SK-N-SH (cell line): ENCODE results near the gene ATP8A2.

ENCODE experiments used
- FOXJ3 ChIP-seq: sonication (generic); formaldehyde crosslinking; IDR thresholded peaks from 2 replicates; pipeline ENCODE4 v1.5.1; 2020; ENCODE audit warnings: mild to moderate bottlenecking, missing genetic modification reagents
- FOXM1 ChIP-seq: IDR thresholded peaks from 2 replicates; pipeline ENCODE4 v1.4.0; 2012; ENCODE audit warnings: low read depth, mild to moderate bottlenecking
- GABPA ChIP-seq: IDR thresholded peaks from 2 replicates; pipeline ENCODE4 v1.4.0; 2012; ENCODE audit warnings: low read depth, mild to moderate bottlenecking
- MXI1 ChIP-seq: IDR thresholded peaks from 2 replicates; pipeline ENCODE4 v1.6.1; 2012; ENCODE audit warnings: mild to moderate bottlenecking, low read depth, low read length, improper control_type of control experiment
- POLR2AphosphoS5 ChIP-seq: IDR thresholded peaks from 2 replicates; pipeline ENCODE4 v1.6.1; 2012; ENCODE audit warnings: low read depth, low read length
- RAD21 ChIP-seq: IDR thresholded peaks from 2 replicates; pipeline ENCODE4 v1.6.1; 2012; ENCODE audit warnings: mild to moderate bottlenecking, low read length
- TAF1 ChIP-seq: IDR thresholded peaks from 2 replicates; pipeline ENCODE4 v1.6.1; 2012; ENCODE audit warnings: low read depth, mild to moderate bottlenecking, low read length, moderate library complexity, borderline replicate concordance
- TF ChIP-seq, protein P1 (sequence below): fragments of 200-600 bp; sonication (generic); IDR thresholded peaks from 2 replicates; pipeline ENCODE4 v1.6.1; 2017; ENCODE audit warnings: antibody characterized with exemption, mild to moderate bottlenecking, moderate library complexity
- TF ChIP-seq, protein P2 (sequence below): IDR thresholded peaks from 2 replicates; pipeline ENCODE4 v1.4.0; 2012; ENCODE audit warnings: low read depth, borderline replicate concordance
- TF ChIP-seq, protein P3 (sequence below): fragments of 150-350 bp; IDR thresholded peaks from 2 replicates; pipeline ENCODE4 v1.6.1; 2017; ENCODE audit warnings: antibody characterized with exemption, low read length, low read depth, borderline replicate concordance
- TF ChIP-seq, protein P4 (sequence below): IDR thresholded peaks from 2 replicates; pipeline ENCODE4 v1.4.0; 2012; ENCODE audit warnings: low read depth

DNA sequence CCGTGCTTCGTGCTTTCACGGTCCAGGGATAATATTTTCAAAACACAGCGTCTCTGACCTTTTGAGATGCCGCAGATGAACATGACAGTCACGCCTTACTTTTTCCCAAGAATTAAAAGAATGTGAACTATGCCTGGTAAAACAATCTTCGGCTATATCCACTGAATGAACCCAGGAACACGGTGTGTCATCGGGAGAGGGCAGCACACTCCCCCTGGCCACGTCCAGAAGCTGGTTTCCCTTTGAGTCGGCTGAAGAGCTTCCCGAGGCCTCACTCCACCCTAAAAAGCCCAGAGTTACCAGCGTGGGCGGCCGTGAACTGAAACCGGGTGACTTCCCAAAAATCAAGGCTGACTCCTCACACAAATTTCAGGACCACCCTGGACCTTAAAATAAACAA is 702.9 kb downstream of the ATP8A2 start:
- TF ChIP-seq TAF1: no peak
- no peak for TF ChIP-seq FOXM1
- TF ChIP-seq, protein P1, sequence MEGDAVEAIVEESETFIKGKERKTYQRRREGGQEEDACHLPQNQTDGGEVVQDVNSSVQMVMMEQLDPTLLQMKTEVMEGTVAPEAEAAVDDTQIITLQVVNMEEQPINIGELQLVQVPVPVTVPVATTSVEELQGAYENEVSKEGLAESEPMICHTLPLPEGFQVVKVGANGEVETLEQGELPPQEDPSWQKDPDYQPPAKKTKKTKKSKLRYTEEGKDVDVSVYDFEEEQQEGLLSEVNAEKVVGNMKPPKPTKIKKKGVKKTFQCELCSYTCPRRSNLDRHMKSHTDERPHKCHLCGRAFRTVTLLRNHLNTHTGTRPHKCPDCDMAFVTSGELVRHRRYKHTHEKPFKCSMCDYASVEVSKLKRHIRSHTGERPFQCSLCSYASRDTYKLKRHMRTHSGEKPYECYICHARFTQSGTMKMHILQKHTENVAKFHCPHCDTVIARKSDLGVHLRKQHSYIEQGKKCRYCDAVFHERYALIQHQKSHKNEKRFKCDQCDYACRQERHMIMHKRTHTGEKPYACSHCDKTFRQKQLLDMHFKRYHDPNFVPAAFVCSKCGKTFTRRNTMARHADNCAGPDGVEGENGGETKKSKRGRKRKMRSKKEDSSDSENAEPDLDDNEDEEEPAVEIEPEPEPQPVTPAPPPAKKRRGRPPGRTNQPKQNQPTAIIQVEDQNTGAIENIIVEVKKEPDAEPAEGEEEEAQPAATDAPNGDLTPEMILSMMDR: no peak
- no peak for TF ChIP-seq MXI1
- TF ChIP-seq, protein P2, sequence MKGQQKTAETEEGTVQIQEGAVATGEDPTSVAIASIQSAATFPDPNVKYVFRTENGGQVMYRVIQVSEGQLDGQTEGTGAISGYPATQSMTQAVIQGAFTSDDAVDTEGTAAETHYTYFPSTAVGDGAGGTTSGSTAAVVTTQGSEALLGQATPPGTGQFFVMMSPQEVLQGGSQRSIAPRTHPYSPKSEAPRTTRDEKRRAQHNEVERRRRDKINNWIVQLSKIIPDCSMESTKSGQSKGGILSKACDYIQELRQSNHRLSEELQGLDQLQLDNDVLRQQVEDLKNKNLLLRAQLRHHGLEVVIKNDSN: no peak
- TF ChIP-seq FOXJ3 (CRISPR knock-in tag): no peak
- no peak for TF ChIP-seq GABPA
- TF ChIP-seq RAD21: no peak
- TF ChIP-seq, protein P3, sequence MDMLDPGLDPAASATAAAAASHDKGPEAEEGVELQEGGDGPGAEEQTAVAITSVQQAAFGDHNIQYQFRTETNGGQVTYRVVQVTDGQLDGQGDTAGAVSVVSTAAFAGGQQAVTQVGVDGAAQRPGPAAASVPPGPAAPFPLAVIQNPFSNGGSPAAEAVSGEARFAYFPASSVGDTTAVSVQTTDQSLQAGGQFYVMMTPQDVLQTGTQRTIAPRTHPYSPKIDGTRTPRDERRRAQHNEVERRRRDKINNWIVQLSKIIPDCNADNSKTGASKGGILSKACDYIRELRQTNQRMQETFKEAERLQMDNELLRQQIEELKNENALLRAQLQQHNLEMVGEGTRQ: no peak
- TF ChIP-seq, protein P4, sequence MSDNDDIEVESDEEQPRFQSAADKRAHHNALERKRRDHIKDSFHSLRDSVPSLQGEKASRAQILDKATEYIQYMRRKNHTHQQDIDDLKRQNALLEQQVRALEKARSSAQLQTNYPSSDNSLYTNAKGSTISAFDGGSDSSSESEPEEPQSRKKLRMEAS: no peak
- TF ChIP-seq POLR2AphosphoS5: no peak
